LNCaP clone FGC (cell line): ENCODE results near the gene FZD8.

Experiments
- DNase-seq: peaks from one replicate; pipeline ENCODE4 v3.0.0-alpha.2; 2011; ENCODE audit warnings: low read depth
- H3K4me3 ChIP-seq: 2 replicates; pipeline ENCODE4 v1.5.1; 2011; ENCODE audit warnings: mild to moderate bottlenecking, low read depth, low read length, control low read depth
- CTCF ChIP-seq: IDR thresholded peaks from 2 replicates; pipeline ENCODE4 v1.5.1; 2012; ENCODE audit warnings: mild to moderate bottlenecking; ENCODE audit not compliant: control insufficient read depth, insufficient read depth; ENCODE audit errors: extremely low read depth

FZD8 gene

GRCh38 chr10:35626971-35627507 is 15.1 kb downstream of the FZD8 start:
- no peak for TF ChIP-seq CTCF
- H3K4me3 ChIP-seq: no peak overlapping the region
- DNase-seq: no peak

DNA sequence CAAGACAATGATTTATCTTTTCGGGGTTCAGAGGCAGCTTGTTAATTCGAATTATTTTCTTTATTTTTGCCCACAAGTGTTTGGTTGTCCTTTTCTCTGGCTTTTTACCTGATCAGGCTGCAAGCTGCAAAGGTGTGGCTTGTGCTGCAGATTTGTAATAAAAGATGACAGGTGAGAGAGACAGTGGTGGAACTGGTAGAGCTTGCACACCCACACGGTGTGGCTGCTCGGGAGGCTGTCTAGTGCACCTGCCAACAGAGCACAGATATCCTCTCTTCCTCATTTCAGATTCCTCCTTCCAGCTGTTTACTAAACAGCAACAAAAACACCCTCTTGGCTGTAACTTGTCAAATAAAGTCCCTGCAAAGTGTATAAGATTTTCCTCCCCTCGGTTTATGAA is 27.8 kb downstream of the FZD8 start:
- H3K4me3 ChIP-seq: no peak overlapping the region
- peak; percentile 36 for DNase-seq
- TF ChIP-seq CTCF: no peak

GRCh38 chr10:35613597-35614226 is 28.4 kb downstream of the FZD8 start:
- DNase-seq: no peak

GRCh38 chr10:35613107-35613440 is 29.0 kb downstream of the FZD8 start:
- no peak overlapping the region for H3K4me3 ChIP-seq
- no peak for DNase-seq
- TF ChIP-seq CTCF: no peak

More at GRCh38 chr10:35613597-35614226, 28.4 kb downstream of the FZD8 start:
- H3K4me3 ChIP-seq: no peak overlapping the region
- TF ChIP-seq CTCF: peak; percentile 38

DNA sequence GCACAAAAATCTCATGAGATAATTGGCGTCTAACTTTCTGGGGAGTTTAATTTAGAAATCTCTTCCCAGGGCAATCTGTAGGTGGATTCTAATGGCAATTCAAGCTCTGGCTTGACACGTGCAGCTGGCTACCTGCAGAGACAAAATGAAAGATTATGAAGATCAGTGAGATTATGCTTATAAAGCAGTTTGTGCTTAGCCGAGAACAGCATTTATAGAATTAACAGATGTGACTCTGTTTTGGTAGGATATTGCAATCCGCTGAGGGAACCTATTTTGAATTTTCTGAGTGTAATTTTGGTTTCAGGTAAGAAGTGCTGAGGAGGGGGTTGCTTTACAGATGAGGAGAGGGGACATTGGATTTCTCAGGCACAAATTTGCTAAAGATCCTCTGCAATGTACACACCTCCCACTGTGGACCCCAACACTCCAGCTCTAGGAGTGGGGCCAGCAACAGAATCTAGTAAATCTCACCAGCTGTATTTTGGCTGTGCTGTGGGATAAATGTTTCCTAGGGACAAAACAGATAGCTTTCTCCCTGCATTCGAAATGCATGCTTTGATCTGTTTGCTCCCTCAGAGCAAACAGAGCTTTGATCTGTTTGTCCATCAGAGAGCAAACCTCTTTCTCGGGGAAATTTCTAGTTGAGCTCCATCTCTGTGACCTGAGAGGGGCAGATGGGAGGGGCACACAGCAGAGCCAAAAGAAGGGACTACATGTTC is 29.6 kb downstream of the FZD8 start:
- no peak for DNase-seq

DNA sequence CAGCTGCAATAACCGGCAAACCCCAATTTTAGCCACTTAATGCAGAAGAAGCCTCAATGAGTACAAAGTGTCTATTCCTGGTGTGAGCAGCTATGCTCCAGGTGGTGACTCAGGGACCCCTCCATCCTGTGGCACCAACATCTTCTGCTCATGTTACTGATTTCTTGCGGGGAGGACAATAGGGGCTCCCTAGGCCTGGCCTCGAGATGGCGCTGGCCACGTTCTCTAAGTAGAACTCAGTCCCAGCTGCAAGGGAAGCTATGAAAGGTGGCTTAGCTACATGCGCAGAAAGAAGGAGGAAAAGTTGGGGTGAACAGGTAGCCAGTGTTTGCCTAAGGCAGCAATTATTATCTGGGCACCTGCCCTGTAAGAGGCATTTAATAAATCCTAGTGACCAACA is 30.3 kb downstream of the FZD8 start:
- no peak overlapping the region for H3K4me3 ChIP-seq
- DNase-seq: no peak
- TF ChIP-seq CTCF: no peak

More for the DNA sequence above, 29.6 kb downstream of the FZD8 start:
- no peak overlapping the region for H3K4me3 ChIP-seq
- TF ChIP-seq CTCF: no peak
